GM18507 (cell line): ENCODE results near the gene PAQR5.

Source experiments
- DNase-seq: peaks from one replicate; pipeline ENCODE4 v3.0.0; 2011; ENCODE audit warnings: low read depth; ENCODE audit not compliant: insufficient read length; ENCODE audit errors: extremely low spot score
- FAIRE-seq: peaks from 2 replicates; lab custom pipeline; 2011; peaks lifted over from hg19 to GRCh38; lab: Jason Lieb, UNC

The PAQR5 gene, protein sequence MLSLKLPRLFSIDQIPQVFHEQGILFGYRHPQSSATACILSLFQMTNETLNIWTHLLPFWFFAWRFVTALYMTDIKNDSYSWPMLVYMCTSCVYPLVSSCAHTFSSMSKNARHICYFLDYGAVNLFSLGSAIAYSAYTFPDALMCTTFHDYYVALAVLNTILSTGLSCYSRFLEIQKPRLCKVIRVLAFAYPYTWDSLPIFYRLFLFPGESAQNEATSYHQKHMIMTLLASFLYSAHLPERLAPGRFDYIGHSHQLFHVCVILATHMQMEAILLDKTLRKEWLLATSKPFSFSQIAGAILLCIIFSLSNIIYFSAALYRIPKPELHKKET

DNA sequence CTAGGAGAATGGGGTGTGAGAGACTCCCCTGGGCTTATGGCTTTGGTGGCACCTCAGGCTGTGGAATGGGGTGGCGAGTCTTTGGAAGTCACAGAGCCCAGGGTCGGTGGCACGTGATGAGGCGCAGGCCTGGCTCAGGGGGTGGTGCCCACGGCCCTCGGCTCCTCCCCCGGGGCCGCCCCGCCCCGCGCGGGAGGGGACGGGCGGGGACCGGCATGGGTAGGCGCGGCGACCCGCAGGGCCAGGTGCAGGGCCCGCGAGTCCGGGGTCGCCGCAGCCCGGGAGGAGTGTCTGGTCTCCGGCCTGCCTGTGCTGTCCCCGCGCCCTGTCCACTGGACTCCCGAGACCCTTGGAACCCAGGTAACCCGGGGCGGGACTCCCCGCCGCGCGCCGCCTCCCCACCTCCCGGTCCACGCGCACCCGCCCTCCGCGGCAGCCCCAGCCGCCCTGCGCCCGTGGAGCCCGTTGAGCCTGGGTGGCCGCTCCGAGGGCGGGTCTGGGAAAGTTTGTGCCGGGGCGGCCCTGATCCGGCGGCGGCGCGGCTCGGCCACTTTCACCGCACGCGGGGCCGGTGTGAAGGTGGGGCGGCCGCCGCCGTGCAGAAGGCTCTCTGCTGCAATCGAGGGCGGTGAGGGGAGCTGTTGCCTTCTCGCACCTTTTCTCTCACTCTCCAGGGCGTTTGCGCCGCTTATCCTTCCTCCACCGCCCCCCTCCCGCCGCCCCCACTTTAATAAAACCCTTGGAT, at the start of gene PAQR5:
Gene PAQR5 (plus strand): TSS at position 216 of the 745 bp plus-strand sequence. CDS start 61,169 bp downstream, outside the sequence.
- FAIRE-seq = no peak
- DNase-seq = no peak

DNA sequence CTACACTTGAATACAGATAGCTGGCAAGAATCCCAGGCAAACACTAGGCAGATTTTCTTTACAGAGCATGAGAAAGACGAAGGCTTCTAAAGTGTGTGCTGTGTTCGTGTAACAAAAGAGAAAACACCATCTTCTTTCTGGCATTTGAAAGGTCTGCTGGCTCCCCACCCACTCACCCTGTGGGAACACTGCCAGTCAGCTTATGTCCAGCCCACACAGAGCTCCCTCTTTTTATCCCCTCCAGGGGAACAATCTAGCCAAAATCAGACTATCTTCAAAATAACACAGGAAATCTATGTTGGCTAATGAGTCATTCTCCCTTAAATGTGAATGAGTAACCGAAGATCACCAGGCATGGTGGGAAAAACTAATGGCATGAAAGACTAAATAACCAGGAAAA, 45.6 kb upstream of the PAQR5 start:
- FAIRE-seq (no peak), DNase-seq (no peak)

DNA sequence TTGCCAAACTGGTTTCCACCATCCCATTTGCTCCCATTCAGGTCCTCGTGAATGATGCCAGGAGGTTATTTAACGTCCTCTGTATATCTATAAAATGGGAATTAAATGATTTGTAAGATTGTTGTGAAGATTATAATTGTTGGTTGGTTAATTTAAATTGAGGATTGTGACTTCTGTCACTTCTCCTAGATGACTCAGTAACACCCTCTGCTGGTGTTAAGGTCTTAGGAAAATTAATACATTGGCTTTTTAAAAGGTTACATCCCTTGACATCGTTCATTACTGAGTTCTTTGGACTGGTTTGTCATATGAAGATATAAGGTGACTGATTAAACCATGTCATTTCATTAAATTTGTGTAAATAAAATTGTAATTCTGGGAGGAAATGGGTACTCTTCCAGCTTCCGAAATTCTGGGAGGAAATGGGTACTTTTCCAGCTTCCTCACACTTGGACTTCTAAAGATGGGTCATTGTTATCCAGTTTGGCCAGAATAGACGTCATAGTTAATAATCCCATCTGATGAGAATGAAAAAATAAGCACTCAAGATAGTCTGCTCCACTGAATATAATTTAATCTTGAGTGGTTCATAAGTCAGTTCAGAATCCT, 33.3 kb upstream of the PAQR5 start:
- DNase-seq (no peak), FAIRE-seq (peak; percentile 26)

DNA sequence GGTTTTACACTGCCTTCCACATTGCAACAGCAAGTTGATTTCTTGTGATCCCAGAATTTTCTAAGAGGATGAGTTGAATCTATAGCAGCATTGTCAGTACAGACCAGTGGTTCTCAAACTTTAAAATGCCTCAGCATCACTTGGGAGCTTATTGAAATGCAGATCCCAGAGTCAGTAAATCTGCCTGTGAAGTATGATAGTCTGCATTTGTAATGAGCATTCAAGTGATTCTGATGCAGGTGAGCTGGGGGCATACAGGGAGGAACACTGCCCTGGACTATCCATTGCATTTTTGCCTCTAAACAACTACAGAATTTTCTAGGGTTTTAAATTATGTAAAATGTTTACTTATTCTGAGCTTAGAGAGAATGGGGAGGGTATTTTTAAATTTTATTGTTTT, 27.5 kb upstream of the PAQR5 start:
- DNase-seq (no peak), FAIRE-seq (no peak)

DNA sequence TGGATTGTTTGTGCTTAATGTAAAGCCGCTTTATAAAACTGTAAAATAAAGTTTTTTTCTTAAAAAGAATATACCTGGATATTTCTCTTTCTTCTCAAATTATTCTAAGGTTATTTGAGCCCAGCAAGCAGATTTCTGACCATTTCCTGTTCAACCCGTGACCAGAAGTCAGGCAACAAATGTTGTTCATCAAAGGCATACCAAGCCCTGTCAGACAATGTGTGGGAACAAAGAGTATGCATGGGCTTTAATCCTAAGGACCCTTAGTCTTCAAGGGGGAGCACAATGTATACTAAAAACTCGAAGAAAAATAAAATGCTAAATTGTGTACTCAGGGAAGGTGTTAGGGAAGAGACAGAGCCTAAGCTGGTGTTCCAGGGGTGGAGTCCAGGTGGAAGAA, 26.6 kb upstream of the PAQR5 start:
- DNase-seq (no peak), FAIRE-seq (no peak)

DNA sequence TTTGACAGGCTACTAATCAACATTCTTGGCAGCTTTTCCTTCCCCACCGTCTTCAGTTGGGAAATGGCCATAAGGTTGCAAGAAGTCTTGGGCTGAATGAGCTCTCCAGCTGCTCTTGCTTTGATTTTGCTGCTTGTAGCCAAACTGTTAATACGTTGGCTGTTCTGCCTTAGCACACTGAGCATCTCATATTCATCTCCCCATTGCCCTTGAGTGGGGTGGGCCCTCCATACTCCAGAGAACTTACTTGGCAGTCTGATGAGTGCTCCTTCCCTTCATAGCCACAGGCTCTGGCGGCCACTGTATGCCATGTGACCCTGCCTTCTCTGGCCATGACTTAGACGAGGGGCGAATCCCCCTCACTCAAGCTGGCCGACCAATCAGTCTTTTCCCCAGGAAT, 25.8 kb upstream of the PAQR5 start:
- no peak for DNase-seq
- FAIRE-seq = no peak

DNA sequence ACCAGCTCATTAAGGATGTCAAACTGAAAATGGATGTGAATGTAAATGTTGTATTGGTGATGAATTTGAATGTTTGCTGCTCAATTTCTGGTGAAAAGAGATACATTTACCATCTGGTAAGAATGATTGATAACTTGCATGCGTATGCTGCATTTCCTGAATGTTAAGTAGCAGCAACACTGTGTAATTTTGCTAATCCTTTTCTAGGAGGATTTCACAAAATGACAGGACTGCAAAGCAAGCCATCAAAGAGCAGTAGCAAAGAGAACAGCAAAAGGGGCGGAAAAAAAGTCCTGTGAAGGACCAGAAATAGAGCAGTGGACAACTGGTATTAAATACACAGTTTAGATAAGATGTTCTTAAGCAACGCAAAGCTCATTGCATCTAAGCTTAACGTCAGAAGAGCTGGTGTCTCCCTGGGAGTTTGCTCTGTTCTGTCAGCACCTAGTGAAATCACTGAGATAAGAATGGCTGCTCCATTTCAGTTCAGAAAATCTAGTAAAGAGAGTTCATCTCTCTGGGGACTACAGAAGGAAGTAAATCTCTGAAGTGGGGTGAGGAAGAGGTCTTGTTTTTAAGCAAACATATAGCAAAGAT, 23.5 kb upstream of the PAQR5 start:
- no peak for FAIRE-seq

DNA sequence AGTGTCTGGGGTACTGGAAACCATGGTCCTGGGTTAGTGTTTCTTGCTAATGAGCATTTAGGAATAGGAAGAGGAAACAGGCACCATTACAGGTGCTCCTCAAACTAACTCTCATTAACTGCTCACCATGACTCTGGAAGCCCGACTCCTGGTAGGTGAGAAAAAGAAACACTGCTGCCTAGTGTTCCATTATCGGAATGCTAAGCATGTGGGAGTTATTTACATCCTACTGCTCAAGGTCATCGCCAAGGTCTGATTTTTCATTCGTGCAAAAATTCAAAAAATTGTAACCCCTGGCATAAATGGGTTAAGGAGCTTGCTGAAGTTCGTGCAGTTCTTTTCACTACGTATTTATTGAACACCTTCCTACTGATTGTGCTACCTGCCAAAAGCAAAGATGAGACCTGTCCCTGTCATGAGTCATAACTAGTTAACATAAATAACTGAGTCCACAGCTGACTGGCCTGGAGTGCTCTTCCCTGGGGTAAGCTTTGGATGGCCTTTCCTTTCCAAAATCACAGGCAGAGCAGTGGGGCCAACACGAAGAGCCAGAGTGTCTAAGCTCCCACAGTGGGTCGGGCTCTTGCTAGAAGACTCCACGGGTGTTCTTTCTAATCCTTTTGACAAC, 22.7 kb upstream of the PAQR5 start:
- no peak for DNase-seq
- FAIRE-seq = no peak

More for the DNA sequence above, 23.5 kb upstream of the PAQR5 start:
- no peak for DNase-seq

DNA sequence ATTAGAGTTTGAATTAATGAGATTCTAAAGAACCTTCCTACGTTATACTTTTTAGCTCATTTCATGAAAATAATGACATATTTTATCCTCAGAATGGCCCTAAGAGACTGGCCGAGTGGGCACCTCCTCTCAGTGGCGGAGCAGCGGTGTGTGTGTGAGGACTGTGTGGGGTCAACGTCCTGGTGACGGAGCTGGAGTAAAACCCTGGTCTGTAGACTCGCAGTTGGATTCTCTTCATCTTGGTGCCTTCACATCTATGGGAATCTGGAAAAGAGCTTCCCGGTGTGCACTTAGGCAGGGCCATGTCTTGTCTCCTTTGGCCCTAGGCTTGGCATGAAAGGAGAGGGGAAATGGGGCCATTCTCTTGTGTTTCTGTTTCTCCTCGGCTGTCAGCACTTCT, 21.4 kb upstream of the PAQR5 start:
- FAIRE-seq (no peak), DNase-seq (no peak)

DNA sequence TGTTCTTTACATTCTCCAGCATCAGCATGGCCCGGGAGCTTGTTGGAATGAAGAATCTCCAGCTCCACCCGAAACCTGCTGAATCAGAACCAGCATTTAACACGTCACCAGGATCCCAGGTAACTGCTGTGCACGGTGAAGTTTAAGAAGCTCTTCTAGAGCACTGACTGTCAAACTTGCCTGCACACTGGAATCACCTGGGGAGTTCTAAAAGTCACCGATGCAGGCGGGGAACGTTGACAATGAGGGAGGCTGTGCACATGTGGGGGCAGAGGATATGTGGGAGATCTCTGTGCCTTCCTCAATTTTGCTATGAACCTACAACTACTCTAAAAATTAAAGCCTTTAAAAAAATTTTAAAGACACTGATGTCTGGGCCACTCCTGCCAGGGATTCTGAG, 19.1 kb upstream of the PAQR5 start:
- no peak for DNase-seq
- no peak for FAIRE-seq

DNA sequence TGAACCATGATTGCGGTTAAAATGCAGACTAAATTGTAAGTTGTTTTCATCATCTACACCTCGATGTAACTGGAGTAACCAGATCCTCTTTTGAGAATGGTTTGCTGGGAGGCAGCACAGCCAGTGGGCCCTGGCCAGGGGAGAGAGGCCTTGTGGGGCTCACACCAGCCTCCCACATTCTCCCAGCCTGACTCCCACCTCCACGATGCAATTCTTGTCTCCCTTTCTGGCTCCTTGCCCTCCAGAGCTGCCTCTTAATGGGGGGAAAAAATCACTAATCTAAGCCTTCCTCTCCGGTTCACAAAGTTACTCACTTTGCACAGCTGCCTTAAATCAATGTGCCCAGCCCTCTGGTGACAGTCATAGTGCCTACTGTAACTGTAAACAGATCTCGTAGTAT, 17.9 kb upstream of the PAQR5 start:
- no peak for DNase-seq

DNA sequence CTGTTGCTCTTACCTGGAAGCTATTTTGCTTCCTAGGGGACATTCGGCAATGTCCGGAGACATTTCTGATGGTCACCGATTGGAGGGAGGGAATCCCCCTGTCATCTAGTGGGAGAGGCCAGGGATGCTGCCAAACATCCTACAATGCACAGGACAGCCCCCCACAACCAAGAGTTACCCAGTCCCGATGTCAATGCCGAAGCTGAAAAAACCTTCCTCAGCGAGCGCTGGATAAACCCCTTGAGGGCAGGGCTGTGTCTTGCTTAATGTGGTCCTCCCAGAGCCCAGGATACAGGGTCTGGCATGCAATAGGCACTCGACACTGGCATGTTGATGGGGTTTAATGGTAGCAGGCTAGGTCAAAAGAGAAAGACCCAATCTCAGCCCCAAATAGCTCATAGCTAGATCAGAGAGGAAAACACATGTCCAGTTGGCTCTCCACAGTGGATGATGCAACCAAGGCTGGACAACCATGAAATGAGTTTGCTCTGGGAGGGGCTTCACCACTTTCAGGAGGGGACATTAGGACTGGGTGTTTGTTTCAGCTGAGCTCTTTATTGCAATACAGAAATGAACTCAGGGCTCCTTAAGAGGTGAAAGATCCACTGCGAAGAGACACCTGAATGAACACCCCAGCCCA, 16.5 kb upstream of the PAQR5 start:
- DNase-seq = no peak
- no peak for FAIRE-seq

More for the DNA sequence above, 17.9 kb upstream of the PAQR5 start:
- no peak for FAIRE-seq

DNA sequence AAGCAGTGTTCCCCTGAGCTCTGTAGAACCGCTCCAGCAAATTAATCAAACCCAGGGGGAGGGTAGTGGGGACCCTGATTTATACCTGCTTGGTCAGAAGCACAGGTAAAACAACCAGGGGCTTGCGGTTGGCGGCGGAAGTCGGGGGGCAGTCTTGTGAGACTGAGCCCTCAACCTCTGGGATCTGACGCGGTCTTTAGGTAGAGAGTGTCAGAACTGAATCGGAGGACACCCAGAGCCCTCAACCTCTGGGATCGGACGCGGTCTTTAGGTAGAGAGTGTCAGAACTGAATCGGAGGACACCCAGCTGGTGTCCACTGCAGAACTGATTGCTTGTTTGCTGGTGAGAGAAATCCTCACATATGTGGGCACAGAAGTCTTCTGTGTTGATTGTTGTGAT, 12.9 kb upstream of the PAQR5 start:
- DNase-seq = no peak
- no peak for FAIRE-seq

DNA sequence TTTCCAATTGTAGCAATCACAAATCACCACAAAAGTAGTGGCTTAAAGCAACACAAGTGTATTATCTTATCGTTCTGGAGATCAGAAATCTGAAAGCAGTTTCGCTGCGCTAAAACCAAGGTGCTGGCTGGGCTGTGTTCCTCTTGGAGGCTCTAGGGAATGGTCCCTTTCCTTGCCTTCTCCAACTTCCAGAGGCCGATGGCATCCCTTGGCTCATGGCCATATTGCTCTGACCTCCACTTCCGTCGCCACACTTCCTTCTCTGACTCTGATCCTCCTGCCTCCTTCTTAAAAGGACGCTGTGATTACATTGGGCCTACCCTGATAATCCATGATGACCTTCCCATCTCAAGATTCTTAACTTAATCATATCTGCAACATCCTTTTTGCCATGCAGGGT, 10.7 kb upstream of the PAQR5 start:
- FAIRE-seq (no peak), DNase-seq (no peak)

DNA sequence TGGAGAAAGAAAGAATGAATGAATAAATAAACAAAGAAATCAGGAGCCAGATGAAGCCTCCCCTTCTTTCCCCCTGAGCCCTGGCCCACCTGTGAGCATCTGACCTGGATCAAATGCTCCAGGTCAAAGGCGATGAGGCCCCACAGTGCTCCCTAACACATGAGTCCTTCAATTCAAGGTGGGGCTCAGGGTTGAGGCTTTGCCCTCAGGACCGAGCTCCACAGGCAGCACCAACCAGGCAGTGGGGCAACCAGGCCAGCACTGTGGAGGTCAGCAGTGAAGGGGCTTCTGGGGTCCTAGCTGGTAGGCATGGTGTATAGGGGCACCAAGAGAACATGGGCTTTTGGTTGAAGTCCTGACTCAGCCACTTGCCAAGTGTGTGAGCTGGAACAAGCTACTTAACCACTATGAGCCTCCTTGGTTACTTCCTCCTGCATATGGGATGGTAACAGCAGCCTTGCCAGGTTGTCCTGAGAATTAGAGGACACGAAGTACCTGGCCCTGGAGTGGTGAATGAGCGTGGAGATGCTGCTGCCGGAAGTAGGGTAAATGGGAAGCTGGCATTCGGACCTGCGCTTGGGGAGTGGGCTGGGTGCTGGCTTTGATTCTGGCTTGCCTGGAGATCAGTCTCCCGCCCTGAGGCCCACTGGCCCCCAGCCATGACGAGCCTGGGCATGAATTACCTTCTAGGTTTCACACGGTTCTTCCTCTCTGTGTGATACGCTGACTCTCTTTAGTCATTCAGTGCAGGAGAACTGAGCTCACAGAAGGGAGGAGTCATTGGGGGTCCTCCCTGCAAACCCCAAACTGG, 10.0 kb upstream of the PAQR5 start:
- FAIRE-seq (no peak), DNase-seq (no peak)

DNA sequence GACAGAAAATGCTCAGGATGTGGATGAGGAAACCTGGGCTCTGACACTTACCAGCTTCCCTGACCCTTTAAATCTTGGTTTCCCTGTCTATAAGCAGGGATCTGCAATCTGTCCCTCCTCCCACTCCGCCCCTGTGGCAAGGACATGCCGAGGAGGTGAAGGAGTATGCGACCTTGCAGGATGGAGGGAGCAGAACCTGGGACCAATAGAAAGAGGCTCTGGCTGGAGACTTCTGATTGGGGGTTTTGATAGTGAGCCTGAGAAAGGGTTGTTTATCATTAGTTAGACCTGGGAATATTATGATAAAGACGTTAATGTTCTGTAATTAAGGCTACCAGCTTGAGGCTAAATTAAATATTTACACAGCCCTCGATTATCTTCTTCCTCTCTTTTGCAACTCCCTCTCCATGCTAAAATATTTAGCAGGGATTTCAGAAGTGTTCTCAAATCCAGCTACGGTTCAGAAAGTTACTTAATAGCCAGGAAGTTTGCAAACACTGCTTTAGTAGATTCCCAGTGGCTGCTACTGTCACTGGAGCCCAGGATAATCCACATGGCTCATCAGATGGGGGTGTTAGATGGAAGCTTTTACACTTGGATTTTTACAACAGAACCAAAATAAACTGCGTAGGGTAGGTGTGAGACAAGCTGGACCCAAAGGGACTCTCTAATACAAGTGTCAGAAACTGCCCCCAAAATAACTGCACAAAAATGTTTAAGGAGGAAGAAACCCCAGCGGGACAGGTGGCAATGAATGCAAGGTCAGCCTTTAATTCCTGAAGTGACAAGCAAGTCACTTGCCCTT, 9.2 kb upstream of the PAQR5 start:
- no peak for FAIRE-seq
- no peak for DNase-seq

DNA sequence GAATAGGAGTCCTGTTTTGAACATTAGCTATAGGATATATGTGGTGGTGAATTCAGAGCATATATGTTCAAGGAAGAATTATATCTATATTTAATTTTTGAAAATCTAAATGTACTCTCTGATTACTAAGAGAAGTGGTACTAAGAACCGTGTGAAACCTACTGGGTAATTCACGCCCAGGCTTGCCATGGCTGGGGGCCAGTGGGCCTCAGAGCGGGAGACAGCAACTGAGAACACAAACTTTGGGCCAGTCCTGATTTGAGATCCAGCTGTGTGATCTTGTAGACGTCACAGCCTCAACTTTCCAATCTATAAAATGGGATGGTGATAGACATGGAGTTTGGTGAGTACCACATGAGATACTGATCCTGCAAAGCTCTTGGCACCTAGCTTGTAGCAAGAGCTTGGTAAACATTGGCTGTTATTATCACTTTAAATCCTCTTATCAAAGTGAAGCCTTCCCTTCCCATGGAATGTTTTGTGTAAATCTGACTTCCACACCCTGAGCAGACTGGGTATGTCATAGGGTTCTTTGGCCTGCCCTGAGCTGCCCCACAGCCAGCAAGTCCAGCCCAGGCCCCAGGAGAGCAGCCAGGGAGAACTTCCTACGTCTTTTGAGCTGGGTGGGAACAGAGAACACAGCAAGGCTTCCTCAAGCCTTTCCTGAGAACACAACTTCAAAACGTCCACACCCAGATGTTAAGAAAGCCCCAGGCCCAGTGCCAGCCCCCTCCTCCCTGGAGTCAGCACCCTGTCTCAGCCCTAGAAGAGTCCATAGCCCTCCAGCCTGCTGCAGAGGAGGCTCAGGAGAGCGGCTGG, 8.2 kb upstream of the PAQR5 start:
- FAIRE-seq (no peak), DNase-seq (no peak)
